Stromal cell of bone marrow (primary cell): ENCODE measurements around the gene CAPZB.

Experiments
- DNase-seq: peaks from one replicate; pipeline ENCODE4 v3.0.0-alpha.2; 2012; ENCODE audit warnings: low read depth

The CAPZB gene

DNA sequence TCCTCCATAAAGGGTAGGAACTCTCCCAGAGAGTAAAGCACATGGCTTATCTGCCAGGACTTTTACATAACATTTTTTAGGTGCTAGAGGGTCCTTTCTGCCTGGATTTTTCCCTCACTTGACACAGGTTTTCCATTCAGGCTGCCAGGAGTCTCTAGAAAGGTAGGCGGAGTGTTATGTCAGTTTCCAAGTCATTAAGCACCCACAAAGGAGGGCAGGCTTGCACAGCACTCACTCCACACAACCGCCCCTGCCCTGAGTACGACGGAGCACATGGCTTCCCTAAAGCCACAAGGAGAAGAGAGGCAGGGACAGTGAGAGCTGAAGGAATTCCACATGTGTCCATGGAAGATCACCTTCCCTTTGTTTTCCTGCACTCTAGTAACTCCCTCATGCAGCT lies 55.7 kb downstream of the CAPZB start:
- no peak for DNase-seq

DNA sequence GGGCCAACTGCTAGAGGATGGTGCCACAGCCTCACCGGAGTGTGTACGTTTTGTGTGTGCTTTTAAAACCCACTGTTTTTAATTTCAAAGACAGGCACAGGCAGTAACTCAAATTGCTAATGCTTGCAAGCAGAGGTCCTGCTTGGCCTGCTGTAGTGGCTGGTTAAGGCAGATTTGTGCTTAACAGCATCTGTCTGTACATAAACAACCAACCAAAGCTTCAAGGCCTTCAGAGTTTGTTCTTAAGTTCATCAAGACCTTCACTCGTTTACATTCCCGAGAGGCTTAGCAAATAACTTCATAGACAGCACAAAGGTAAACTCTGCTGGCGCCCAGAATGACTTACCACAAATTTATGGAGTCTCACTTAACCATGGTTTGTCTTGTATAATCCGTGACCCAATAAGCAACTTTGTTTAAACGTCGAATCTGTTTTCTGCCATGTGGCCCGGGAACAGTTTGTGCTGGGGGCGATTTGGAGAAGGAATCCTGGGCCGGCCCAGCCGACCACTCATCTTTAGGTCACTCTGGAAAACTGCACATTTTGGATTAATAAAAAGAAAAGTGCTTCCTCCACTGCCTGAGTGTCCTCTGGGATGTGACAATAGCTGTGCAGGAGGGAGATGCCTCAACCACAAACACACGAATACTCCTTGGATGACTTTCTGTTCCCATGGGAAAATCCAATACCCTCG lies 58.1 kb downstream of the CAPZB start:
- no peak for DNase-seq

DNA sequence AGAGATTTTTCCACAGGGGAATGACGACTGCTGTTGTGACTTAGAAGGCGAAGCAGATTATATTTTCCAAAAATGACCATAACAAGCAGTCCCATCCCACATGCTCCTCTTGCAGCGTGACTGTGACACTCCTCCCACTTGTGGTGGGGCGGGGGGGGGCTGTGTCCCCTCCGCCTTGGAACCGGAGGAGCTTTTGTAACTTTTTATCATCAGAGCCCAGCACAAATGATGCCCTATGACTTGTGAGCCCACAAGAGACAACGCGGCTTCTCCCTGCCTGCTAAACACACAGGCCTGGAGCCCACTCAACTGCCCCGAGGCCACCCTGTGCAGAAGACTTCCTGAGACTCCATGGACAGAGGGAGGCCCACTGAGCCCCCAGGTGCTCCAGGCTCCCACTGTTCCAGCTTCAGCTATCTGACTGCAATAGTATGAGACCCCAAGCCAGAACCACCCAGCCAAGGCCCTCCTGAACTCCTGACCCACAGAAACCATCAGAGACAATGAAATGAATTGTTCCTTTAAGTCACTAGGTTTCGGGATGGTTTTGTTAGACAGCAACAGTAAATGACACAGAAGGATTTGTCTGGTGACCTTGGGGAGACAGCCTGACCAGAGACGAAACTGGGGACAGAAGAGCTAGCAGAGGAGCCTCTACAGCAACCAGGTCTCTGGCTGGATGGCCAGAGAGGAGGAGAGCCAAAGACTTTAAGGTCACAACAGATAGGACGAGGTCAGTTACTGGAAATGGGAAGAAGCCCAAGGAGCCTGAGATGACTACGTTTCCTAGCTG lies 58.8 kb downstream of the CAPZB start:
- DNase-seq, result no peak

DNA sequence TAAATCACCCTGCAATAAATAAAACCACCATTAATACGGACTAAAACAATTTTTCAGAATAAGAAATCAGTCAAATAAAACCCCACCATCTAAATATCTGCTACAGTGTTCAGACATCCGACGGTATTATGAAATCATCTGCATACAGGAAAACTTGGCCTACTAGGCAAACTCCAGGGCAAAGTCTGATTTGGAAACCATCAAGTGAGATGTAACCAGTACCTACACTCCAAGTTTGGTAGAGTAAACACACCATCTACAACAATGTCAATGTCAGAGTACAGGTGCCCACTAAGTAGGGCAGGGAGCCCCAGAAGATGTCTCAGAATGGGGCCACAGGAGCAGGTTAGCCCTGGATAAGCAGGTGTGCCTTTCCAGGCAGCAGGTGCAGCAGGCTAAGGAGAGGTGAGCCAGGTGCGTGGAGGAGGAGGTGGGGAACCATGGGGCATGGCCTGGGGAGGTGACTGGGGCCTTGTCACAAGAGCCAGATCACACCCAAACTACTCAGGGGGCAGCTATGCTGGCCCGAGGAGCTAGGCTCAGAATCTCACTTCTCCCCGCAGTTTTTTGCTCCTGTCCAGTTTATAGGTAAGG lies 59.6 kb downstream of the CAPZB start:
- DNase-seq, result no peak

DNA sequence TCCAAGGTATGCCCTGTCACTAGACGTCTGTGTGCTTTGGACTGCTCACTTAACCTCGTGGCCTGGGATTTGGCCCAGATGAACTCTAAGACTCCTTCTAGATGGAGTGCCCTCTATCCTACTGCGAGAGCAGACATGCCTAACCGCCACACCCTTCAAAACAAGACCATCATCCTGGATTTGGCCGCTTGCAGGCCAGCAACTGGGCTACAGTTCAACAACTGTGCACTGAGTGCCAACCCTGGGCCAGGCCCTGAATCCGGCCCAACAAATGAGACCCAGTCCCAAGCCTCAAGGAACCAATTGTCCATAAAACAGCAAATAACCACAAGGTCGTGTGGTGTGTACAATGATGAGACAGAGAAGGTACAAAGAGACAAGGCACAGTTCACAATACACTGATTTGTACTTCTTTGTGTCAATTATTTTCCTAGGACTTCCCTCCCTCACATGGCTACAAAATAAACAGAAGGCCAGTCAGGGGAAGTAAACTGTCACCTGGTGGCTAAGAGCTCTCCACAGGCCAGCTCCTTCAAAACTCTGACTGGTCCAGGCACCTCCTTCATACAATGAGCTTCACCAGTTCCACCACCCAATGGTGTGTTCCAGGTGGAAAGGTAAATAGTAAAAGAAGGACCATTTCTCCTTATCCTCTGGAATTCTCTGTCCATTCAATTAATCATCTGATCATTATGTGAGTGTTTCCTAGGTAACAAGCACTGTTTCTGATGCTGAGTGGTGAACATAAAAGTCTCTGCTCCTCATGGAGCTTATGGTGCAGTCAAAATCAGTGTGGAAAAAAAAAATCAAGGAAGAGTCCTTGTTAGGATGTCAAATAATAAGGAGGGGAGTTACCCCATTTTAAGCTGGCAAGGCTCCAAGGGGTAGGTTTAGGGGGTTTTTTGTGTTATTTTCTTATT lies 60.4 kb downstream of the CAPZB start:
- DNase-seq, result no peak

DNA sequence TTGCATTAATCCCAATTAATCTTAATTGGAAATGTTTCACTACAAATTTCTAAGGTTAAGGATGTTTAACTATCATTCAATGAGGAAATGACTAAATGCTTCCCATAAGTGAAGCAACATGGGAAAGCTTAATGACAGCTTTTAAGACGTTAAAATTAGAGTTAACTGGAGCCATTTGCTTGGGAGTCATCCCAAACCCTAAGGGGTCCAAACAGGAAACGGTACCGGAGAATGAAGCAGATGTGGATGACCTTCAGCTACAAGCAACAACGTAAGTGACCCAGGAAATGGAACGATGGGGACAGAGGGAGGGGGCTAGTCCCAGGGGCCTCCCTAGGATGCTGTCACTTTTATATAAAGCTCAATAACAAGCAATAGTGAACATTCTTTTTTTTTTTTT lies 62.2 kb downstream of the CAPZB start:
- no peak for DNase-seq

DNA sequence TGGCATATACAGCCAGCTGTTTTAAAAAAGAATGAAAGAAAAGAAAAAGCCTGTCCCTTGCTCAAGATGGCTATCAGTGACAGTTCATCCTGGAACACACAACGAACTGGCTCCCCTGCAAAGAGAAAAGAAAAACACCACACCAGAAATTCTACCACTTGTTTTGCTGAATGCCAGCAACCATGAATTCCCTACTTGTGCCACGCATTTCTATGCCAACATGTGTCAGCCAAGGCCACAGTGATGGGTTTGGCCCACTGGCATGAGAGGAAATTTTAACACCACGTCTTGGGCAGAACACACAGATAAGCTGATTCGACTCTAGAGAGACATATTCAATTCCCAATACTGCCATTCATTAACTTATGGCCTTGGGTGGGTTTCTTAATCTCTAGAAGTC lies 64.0 kb downstream of the CAPZB start:
- no peak for DNase-seq

DNA sequence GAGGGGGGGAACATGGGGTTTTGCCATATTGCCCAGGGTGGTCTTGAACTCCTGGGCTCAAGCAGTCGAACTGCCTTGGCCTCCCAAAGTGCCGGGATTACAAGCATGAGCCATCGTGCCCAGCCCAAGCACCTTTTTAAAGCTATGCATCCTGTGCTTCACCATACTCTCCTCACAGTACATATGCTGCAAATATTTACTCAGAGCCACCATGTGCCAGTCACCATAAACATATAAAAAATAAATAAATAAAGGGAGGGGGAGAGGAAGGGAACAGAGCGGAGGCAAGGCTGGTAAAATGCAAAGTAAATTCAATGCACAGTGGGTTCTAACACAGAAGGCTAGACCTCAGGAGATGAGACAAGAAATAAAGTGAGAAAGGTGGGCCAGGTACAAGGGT lies 64.7 kb downstream of the CAPZB start:
- DNase-seq, result no peak

DNA sequence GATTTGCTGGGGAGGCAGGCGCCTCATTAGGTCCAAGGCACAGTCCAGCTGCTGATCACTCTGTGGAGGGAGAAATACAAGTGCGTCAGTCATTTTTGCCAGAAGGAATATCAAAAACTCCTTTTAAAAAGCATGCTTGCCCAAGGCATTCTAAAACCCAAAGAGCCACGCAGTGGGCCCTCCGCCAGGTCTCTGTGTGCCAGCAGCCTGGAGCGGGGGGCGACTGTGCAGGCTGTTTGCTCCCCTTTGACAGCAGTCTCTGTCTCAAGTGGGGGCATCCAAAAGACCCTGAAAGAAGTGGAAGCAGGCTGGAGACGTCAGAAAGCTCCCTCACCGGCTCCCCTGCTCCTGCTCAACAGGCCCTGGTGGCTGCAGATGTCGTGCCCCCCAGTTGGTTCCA lies 65.6 kb downstream of the CAPZB start:
- no peak for DNase-seq

DNA sequence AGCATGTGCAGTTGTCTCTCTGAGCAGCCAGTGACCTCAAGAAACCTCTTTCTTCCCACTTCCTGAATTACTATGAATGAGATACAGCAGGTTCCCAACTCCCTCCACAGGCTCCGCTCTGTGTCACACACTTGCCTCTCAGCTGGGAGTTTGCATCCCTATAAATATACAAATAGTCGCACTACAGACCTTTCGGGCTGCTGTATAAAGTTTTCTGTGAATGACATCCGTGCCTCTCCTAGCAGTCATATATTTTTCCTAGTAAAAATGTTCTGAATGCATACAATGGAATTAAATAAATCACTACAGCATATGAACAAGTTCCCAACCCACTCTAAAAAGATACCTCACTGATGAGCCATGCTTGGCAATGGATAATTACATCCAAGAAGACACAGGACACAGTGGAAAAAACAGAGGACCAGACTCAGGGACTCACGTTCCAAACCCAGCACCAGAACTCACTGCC lies 66.8 kb downstream of the CAPZB start:
- DNase-seq, result no peak

DNA sequence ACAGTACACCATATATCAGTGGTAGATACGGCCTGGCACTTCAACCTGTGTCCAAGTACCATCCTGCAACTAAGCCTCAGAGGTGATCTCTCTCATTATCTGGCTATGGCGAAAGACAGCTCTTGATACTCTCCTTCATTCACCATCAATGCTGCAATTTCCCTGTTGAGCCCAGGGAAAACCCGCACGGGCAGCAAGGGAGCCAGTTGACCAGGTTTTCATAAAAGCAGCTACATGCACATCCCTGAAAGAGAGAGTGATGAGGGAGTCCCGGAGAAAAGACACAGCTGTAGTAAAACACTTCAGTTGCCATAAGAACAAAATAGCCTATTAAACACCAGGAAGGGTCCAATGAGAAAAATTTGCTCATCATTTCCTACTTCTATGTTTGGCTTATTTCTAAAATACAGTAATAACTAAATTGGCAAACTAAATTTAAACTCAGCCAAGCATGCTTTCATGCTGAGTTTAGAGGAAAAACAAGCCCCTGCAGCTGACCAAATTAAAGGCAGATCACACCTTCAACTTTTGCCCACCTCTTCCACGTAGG lies 68.3 kb downstream of the CAPZB start:
- DNase-seq, result no peak

DNA sequence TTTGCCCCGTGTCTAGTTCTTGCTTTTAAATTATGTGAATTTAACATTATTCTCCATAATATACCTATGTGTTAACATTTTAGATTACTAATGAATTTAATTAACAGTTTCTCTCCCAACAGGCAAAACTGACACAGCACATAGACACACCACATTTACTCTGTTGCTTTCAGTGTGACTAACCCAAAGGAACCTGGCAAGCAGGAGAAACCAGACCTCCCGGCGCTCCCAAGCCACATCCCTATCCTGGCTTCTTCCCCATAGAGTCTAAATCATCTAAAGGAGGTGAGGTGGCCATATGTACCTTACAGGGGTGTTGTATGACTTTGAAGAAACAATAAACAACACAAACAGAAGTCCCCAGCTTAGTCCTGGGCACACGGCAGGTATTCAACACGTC lies 69.2 kb downstream of the CAPZB start:
- no peak for DNase-seq

DNA sequence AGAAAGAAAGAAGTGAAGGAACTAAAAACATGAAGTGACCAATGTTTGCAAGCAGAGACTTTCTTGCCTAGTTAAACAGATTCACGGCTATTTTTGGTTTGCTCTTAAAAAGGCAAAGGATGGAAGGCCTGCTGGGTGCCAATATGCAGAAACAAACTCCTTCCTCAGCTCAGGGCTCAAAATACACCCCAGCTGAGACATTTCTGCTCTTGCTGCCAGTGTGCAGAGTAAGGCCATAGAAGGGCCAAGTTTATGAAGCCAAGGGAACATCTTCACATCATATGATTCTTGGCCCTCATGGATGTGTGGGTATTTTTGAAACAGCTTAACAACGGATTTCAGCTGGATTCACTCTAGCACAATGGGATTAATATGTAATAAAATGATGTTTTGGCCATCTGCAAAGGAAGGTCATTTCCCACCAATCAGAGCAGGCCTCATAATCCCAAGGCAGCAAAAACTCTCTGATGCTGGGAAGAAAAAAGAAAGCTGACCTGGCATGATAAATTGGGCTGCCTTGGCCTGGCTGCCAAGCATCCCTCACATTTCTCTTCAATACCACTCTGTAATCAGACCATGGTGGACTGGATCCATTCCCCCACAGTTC lies 70.7 kb downstream of the CAPZB start:
- peak; percentile 60 for DNase-seq

DNA sequence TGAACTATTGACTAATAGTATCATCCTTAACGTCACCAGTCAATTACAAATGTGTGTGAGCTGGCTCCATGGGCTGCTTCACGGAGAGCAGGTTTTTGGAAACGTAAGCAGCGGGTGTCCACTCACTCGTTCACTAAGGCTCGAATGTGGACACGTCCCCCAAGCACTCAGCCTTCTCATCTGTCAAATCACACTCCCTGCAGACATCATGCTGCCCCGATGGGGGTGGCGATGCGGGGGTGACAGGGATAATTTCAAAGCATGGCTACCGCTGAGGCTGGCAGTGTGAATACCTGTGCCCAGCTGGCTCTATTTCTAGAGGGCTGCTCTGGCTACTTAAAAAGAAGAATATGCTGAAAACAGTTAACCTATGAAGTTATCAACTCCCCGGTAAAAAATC lies 71.3 kb downstream of the CAPZB start:
- DNase-seq, result no peak

DNA sequence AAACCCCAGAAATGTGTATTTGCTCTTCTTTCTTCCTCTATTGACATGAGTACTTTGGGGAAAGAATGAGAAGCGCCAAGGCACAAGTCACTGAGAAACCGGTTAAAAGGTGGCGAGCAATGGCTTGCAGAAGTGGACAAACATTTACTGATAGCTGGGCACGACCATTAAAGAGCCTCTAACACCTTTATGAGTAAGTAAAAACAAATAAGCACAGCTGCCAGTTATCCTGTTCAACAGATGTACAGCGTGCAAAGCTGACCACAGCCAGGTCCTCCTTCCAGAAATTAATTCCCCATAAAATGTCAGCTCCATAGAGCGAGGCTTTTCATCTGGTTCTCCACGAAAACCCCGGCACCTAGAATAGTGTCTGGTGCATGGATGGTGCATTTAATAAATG lies 72.7 kb downstream of the CAPZB start:
- DNase-seq, result no peak

DNA sequence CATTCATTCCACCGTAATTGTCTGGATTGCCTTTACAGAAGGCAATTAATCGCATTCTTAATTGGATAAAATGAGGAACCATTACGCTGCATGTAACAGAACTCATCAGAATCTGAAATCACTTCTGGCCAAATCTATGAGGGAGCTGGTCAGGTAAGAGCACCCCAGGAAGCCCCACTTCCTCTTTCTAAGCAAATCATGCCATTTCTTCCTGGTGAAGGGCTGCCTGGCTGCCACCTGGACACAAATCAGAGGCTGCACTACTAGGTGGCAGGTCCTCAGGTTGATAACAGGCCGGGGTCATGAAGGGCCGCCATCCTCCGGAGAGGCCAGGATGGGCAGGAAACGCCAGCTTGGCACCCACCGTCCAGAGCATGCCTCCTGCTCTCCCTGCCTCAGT lies 73.7 kb downstream of the CAPZB start:
- no peak for DNase-seq

DNA sequence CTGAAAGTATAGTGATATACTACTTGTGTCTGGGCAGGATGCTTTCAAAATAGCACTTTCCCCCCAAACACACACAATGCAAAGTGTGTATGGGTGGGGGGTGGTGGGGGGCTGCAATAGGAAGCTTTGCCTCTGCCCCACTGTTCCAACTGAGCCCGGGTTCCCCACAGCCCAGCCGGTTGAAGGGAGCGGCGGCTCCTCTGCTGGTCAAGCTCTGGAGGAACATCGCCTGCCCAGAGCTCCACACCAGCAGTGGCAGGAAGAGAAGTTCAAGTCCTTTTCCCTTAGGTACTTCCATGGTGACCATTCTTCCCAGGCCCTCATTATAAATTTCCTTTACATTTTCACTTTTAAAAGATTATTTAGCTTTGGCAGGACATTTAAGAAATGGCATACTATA lies 74.9 kb downstream of the CAPZB start:
- no peak for DNase-seq

DNA sequence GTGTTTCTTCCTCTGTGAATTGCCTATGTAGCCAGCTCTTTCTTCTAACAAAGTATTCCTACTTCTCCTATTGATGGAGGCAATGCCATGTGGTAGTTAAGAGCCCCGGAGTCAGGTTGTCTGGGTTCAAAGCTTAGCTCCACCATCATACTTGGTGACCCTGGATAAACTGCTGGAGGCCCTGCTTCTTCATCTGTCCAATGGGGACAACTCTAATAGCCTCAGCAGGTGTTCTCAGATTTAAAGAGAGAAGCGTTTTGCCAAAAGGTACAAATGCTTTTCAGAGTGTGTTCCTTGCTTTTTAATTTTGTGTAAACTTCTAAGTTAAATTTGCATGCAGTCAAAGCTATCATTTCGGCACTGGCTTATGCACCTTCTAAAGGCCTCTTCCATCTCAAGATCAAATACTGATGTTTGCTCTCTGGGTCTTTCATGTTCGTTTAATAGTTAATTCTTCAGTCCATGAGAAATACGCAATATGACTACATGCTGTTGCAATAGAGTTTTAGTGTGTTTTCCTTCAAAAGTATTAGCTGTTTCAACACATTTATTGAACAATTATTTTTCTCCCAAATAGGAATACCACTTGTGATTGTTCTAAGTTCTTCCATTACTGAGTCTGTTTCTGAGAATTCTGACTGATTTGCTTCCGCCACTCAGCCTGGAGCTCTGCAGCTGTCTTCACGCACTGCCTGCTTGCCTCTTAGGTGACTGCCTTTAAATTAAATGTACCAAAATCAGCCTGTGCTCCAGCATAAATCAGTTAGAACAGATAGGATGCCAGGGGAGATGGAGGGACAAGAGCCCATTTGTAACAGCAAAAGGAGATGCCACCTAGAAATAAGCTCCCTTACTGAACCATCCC lies 75.6 kb downstream of the CAPZB start:
- no peak for DNase-seq

DNA sequence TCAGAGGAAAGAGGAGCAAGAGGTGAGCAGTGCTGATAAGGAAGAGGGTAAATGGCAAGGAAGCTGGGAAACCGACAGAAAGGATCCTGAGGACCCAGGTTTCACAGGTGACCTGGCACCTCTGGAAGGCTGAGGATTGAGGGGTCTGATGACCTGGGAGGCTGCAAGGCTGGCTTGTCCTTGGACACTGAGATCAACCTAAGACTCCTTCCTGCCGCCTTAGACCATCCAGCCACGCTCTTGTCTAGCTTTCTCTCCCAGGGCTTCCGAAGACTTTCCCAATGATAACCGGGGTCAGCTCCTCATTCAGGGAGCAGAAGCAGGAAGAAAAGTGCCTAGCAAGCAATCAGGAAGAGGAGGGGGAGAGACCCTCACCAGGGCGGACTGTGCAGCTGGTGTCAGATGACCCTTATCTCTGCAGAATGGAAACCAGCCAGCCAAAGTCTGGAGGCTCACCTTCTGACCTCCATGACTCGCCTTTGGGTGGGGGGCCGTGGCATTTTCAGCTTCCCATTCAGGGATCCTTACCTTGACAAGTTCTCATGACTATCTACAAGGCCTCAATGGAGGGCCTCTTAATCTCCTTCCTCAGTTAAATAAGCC lies 77.7 kb downstream of the CAPZB start:
- DNase-seq, result no peak

DNA sequence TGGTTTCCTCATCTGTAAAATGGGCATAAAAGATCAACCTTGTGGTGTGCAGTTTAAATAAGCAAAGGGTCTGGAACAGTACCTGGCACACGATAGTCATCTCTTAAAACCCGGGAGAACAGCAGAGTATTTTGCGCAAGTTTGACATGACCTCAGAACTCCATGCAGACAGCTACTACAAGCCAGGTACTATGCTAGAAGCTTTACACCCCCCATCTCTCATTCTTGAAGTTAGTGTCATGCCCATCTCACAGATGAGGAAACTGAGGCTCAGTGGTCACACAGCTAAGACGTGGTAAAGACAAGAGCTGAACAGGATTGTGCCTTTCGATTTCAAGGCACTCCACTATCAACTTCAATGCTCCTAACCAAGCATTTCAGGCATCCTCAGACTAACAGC lies 78.7 kb downstream of the CAPZB start:
- DNase-seq, result no peak
